ENCODE measurements around the gene USP54.
"Not testable (repeated sequence)": the region's sequence is repeated elsewhere in the genome, so short reads cannot be mapped to it uniquely, and the experiment has no call there.

USP54 gene

DNA sequence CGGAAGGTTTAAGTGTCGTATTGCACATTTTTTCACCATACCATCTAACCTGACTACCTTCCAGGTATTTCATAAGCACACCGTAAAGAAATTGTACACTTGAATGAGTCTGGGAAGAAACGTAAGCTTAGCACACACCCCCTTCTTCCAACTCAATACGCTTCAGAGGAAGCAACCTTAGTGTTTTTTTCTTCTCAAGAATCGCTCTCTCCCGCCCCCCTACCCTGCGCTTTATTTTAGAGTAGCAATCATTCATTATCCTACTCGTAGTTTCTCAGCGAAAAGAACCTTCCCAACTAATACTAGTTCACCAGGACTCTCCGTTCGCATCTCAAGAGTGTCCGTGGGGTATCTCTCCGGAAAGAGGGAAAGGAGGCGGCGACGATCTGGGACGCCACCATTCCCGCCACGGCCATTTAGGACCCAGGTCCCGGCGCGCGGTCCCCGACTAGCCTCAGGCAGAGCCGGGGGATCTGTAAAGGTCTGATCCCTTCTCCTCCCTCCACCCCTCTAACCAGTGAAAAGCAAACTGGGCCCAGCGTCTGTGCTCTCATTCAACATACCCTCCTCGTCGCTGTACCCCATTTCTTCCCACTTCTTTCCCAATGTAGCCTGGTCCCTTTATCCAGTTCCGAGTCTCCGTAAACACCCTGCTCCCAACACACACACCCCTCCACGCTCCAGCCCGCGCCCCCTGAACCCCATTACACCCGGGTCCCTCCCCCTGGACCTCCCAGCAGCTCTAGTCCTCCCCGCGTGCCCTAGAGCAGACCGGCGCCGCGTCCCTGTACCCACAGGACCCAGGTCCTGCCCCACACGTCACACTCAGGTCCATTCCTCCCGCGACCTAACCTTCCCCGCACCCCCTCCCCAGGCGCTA is 34.1 kb upstream of the USP54 start (continued):
- TF ChIP-seq, protein P1, sequence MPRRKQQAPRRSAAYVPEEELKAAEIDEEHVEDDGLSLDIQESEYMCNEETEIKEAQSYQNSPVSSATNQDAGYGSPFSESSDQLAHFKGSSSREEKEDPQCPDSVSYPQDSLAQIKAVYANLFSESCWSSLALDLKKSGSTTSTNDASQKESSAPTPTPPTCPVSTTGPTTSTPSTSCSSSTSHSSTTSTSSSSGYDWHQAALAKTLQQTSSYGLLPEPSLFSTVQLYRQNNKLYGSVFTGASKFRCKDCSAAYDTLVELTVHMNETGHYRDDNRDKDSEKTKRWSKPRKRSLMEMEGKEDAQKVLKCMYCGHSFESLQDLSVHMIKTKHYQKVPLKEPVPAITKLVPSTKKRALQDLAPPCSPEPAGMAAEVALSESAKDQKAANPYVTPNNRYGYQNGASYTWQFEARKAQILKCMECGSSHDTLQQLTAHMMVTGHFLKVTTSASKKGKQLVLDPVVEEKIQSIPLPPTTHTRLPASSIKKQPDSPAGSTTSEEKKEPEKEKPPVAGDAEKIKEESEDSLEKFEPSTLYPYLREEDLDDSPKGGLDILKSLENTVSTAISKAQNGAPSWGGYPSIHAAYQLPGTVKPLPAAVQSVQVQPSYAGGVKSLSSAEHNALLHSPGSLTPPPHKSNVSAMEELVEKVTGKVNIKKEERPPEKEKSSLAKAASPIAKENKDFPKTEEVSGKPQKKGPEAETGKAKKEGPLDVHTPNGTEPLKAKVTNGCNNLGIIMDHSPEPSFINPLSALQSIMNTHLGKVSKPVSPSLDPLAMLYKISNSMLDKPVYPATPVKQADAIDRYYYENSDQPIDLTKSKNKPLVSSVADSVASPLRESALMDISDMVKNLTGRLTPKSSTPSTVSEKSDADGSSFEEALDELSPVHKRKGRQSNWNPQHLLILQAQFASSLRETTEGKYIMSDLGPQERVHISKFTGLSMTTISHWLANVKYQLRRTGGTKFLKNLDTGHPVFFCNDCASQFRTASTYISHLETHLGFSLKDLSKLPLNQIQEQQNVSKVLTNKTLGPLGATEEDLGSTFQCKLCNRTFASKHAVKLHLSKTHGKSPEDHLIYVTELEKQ (tag by site-specific recombination; IDR thresholded peaks at IDR 0.05; ENCODE audit: borderline replicate concordance): peak; percentile 43; the same call in 1 of the 2 replicates
- TF ChIP-seq IKZF3 (tag by site-specific recombination; IDR thresholded peaks at IDR 0.05) (peak; percentile 87), GLIS1 (tag by site-specific recombination; IDR thresholded peaks at IDR 0.05) (peak; percentile 60), ZNF76 (tag by site-specific recombination; IDR thresholded peaks at IDR 0.05; ENCODE audit: borderline replicate concordance, low read depth) (peak; percentile 81)

- Histone ChIP-seq H3K4me3 (ENCODE audit: low read depth, low read length) (no peak overlapping the region), H3K27ac (ENCODE audit: extremely low read depth, low read depth, low read length) (no peak overlapping the region), H3K9me3 (ENCODE audit: control insufficient read depth, insufficient read depth, low read depth, low read length) (no peaks in the 10 kb centered on the region), H3K4me1 (ENCODE audit: control insufficient read depth, insufficient read depth, low read length) (no peaks in the 10 kb centered on the region), H3K36me3 (ENCODE audit: control insufficient read depth in 2 of 2, insufficient read depth in 1 of 2, low read length in 2 of 2) (no peaks in the 10 kb centered on the region; a peak in 1 of 3 replicates)
- ChIA-PET CTCF (interaction anchor here (0.6 to 1.9 kb wide), 2 partner anchors 21 to 37 kb away, joined by 3 to 4 read pairs; no protein-coding TSS in a partner anchor), POLR2A (interaction anchor here (0.8 kb wide), 1 partner anchor 69 kb away, joined by 3 read pairs; no protein-coding TSS in a partner anchor)
- TF ChIP-seq ZNF175 (tag by site-specific recombination; IDR thresholded peaks at IDR 0.05) (no peak), ZNF777 (tag by site-specific recombination; IDR thresholded peaks at IDR 0.05; ENCODE audit: borderline replicate concordance) (no peak), ATF2 (tag by site-specific recombination; IDR thresholded peaks at IDR 0.05; ENCODE audit: low read depth) (no peak), ZNF558 (tag by site-specific recombination; IDR thresholded peaks at IDR 0.05) (no peak), ZNF155 (tag by site-specific recombination; IDR thresholded peaks at IDR 0.05) (no peak), ZSCAN30 (tag by site-specific recombination; IDR thresholded peaks at IDR 0.05) (no peak), ZBTB7A (tag by site-specific recombination; IDR thresholded peaks at IDR 0.05; ENCODE audit: low read depth) (no peak), HOXA7 (CRISPR knock-in tag; IDR thresholded peaks at IDR 0.05; ENCODE audit: borderline replicate concordance) (no peak), HIC1 (tag by site-specific recombination; IDR thresholded peaks at IDR 0.05) (no peak), ZNF692 (tag by site-specific recombination; IDR thresholded peaks at IDR 0.05) (no peak), GLI2 (tag by site-specific recombination; IDR thresholded peaks at IDR 0.05; ENCODE audit: borderline replicate concordance, low read depth) (no peak), ZNF660 (tag by site-specific recombination; IDR thresholded peaks at IDR 0.05) (no peak), MZF1 (tag by site-specific recombination; IDR thresholded peaks at IDR 0.05; ENCODE audit: borderline replicate concordance) (no peak), ZNF623 (tag by site-specific recombination; IDR thresholded peaks at IDR 0.05) (no peak), KLF9 (tag by site-specific recombination; IDR thresholded peaks at IDR 0.05; ENCODE audit: low read depth) (no peak), YY2 (tag by site-specific recombination; IDR thresholded peaks at IDR 0.05) (no peak), GLIS2 (tag by site-specific recombination; IDR thresholded peaks at IDR 0.05) (no peak)
- TF ChIP-seq, protein P2, sequence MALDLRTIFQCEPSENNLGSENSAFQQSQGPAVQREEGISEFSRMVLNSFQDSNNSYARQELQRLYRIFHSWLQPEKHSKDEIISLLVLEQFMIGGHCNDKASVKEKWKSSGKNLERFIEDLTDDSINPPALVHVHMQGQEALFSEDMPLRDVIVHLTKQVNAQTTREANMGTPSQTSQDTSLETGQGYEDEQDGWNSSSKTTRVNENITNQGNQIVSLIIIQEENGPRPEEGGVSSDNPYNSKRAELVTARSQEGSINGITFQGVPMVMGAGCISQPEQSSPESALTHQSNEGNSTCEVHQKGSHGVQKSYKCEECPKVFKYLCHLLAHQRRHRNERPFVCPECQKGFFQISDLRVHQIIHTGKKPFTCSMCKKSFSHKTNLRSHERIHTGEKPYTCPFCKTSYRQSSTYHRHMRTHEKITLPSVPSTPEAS (tag by site-specific recombination; IDR thresholded peaks at IDR 0.05): no peak
Observed at GRCh38 chr10:73623056-73623455, 31.9 kb upstream of the USP54 start.

- not testable (repeated sequence) for H3K27ac ChIP-seq (ENCODE audit: extremely low read depth, low read depth, low read length); H3K36me3 ChIP-seq (ENCODE audit: control insufficient read depth in 2 of 2, insufficient read depth in 1 of 2, low read length in 2 of 2); H3K9me3 ChIP-seq (ENCODE audit: control insufficient read depth, insufficient read depth, low read depth, low read length); H3K4me1 ChIP-seq (ENCODE audit: control insufficient read depth, insufficient read depth, low read length); H3K4me3 ChIP-seq (ENCODE audit: low read depth, low read length)
- ChIA-PET CTCF (interaction anchor here (1.0 kb wide), 1 partner anchor 91 kb away, joined by 4 read pairs; no protein-coding TSS in a partner anchor), POLR2A (interaction anchor here (0.6 kb wide), 1 partner anchor 10 kb away, joined by 3 read pairs; no protein-coding TSS in a partner anchor)
Observed at GRCh38 chr10:73620974-73621373, 29.8 kb upstream of the USP54 start.

All from HEK293 (cell line).